GM19035 (cell line): ENCODE results near the gene DNM1.
A peak's percentile ranks its signal among the peaks of the same experiment; 100 is the strongest.

Source experiments
- ATAC-seq: cut with Tn5 transposase; IDR thresholded peaks from one replicate; pipeline ENCODE4 v1.9.1; 2021; ENCODE audit not compliant: unreplicated experiment

Gene DNM1

DNA sequence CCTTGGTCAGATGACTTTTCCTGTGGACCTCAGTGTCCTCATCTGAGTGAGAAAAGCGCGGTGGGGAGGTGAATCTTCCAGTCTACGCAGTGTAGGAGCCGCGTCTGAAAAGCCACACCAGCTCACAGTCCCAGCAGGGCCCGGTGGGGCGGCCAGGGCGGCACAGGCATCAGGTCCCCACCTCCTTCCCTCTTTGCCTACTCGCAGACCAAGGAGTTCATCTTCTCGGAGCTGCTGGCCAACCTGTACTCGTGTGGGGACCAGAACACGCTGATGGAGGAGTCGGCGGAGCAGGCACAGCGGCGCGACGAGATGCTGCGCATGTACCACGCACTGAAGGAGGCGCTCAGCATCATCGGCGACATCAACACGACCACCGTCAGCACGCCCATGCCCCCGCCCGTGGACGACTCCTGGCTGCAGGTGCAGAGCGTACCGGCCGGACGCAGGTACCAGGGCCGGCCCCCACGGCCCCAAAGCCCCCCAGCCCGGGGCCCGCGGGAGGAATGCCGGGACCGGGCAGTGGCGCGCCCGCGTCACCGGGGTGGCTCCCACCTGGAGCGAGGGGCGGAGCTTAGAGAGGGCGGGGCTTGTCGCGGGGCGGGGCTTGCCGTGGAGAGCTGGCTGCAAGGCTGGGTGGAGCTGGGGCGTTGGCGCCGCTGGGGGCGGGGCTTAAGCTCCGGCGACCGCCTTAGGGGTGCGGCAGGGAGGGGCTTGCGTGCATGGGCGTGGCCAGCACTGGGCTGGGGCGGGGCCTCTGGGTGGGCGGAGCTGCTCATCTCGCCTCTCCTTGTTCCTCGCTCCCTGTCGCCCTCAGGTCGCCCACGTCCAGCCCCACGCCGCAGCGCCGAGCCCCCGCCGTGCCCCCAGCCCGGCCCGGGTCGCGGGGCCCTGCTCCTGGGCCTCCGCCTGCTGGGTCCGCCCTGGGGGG lies 47.0 kb downstream of the DNM1 start:
- peak; percentile 91 for ATAC-seq

GRCh38 chr9:128250839-128251731 lies 47.9 kb downstream of the DNM1 start:
- ATAC-seq, result no peak

GRCh38 chr9:128251732-128252100 lies 48.5 kb downstream of the DNM1 start:
- no peak for ATAC-seq

GRCh38 chr9:128252317-128253139 lies 49.3 kb downstream of the DNM1 start:
- no peak for ATAC-seq

DNA sequence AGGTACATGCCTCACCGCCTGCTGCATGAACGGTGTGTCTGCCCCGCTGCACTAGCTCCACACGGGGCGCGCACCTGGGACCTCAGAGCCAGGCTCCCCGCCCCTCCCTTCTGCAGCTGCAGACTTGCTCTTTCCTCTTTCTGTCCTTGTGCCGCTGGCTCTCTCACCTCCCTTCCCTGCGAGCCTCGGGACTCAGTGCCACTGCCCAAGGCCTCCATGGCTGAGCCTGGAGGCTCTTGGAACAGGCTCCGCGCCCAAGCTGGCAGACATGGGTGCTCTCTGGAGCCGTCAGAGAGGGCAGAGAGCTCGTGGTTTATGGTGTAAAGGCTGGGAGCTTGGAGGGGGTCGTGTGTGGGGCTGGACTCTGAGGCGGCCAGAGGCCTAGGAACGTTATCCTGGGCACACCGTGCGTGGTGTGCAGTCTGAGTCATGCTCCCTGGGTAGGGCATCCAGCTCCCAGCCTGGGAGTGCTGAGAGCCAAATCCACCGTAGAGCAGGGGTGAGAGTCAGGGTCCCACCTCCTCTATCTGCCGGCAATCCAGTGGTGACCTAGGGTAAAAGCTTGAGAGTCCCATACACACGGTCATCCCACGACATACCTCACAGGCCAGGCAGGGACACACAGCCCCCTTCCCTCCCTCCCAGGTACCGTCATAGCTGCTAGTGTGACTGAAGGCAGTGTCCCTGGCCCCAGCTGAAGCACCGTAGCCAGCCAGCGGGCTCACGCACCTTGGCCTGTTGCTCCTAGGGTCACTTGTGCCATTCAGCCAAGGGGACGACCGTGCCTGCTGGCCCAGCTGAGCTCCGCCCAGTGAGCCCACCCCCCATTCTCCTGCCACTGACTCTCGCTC lies 50.2 kb downstream of the DNM1 start:
- no peak for ATAC-seq

DNA sequence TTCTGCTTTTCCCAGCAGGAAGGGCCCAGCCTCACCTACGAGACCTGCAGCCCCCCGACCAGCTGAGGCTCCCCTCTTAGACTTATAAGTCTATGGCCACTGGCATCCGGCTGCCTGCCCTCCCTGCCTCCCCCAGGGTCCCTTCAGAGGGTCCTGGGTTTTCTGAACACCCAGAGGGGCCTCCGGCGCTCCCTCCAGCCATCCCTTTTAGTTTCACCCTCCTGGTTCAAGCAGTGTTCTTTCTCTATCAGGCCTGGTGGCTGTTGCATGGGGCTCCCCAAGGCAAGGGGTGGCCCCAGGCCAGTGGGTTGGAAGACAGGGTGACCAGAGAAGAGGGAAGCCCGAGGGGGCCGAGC lies 50.8 kb downstream of the DNM1 start:
- ATAC-seq, result no peak

DNA sequence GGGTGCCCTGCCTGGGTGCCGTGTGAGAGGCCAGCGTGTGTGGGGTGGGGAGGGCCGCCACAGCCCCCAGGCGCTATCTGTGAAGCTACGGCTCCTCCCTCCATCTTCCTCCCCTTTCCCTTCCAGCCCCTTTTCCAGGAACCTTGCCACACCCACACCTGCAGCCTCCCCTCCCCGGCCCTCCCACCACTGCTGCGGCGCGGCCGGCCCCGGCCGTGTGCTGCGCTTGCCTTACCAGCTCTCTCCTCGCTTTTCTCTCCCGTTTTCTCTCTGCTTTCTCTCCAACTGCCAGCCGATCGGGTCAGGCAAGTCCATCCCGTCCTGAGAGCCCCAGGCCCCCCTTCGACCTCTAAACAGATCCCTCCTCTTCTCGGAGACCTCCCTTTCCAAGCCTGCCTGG lies 51.2 kb downstream of the DNM1 start:
- no peak for ATAC-seq

DNA sequence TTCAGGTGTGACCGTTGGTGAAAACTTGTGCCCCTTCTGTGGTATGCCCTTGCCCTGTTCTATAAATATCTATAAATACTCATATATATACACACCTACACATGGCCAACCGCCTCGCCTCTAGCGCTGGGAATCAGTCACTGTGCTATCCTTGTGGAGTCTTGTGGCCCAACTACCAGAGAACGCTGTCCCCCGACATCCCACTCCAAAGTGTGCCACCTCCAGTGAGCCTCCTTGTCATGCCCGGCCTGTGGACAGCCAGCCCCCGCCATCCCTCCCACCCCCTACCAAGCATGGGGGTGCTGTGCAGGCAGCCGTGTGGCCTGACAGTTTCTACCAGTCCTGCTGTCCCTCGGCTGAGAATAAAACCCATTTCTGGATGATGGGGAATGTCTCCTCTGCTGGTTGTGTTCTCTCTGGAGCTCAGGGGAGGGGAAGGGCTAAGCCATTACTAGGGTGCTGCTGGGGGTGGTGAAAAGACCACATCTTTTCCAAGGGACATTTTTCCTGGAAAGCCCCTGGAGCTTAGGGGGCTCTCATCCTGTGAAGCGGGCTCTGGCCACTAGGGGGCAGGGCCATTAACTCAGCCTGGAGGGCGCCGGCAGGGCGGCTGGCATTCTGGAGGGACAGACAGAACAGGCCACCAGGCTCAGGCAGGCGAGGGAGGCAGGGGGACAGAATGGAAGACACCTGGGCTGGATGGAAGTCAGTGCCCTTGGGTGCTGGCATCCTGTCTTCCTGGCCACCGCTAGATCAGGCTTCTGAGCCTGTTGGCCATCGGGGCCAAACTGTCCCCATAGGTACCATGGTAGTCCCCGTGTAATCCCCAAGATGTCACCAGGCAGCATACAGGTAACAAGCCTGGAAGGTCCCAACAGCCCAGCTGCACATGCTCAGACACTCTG lies 51.9 kb downstream of the DNM1 start:
- no peak for ATAC-seq

DNA sequence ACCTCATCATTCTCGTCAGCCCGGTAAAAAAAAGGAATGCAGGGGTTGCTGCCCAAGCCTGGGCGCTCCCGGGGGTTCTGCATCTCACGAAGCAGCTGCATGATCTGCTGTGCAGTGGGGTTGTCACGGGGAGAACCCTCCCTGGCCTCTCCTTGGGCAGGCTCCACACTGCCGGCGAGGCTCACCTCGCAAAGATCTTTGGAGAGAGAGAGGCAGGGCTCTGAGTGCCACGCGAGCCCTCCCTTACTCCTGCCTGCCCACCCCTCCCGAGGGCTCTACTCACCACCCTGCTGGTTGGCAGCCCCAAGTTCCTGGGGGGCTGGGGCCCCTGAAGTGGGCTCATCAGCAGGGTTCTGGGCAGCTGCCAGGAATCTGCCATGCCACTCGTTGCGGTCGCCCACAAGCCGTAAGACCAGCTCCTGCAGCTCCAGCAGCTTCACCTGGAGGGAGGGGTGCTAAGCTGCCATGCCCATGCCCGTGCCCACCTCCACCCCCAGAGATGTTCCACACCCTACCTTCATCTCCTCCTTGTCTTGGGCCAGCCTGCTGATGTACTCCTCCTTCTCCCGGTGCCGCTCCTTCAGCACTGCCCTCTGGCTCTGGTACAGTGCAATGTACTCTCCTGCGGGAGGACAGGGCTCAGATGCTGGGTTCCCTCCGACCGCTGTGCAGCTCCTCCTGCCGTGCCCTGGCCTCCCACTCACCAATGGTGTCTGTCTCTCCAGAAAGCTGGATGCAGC lies 54.1 kb downstream of the DNM1 start:
- ATAC-seq, result no peak

GRCh38 chr9:128257907-128258306 lies 54.7 kb downstream of the DNM1 start:
- no peak for ATAC-seq

- no peak for ATAC-seq
These were observed 55.1 kb downstream of the DNM1 start for GRCh38 chr9:128258326-128258725.

DNA sequence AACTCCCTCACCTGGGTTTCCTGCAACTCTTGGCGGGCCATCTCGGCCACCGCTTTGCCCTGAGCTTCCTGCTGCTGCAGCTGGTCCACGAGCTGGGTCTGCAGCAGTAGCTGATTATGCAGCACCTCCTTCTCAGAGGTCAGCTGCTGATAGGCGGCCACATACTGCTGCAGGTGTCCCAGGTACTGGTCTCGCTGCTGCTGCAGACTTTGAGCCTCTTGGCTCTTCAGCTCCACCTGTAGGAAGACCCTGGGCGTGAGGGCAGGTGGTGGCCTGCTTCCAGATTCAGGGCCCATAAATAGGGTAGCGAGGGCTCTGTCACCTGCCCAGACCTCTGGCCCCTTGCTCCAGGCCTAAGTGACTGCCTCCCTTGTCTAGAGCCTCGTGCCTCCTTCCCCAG lies 56.0 kb downstream of the DNM1 start:
- no peak for ATAC-seq

DNA sequence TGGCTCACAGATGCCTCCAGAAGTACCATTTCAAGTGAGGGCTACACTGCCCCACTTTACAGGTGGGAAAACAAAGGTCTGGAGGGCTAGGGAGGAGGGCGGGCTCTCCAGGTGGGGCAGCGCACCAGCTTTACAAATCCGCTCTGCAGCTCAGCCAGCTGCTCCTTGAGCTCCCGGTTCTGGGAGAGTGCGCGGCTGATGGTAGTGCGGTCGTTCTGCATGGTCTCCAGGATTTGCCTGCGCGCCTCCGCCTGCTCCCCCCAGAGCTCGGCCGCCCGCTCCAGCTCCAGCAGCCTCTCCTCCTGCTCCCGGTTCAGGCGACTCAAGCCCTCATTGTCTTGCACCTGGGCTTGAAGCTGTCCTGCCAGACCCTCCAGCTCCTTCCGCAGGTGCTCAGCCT lies 57.2 kb downstream of the DNM1 start:
- ATAC-seq, result no peak

GRCh38 chr9:128262687-128263086 lies 59.5 kb downstream of the DNM1 start:
- no peak for ATAC-seq

DNA sequence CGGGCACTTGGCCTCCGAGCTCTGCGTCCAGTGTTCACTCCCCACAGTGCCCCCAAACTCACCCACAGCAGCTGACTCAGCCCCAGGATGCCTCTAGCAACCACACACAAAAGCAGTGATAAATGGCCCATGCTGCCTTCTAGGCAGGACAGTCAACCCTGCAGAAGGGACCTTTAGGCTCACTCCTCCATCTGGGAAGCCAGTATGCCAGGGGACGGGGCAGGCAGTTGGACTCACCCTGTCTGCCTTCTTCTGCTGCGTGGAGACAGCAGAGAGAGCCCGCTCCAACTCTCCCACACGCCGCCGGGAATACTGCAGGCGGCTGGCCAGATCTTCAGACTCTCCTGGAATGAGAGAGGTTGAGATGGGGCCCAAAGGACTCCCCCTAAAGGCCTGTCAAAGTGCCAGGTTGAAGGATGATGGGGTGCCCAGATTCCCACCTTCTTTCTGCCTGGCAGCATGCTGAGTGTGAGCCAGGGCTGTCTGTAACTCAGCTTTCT lies 62.2 kb downstream of the DNM1 start:
- ATAC-seq, result no peak

GRCh38 chr9:128266868-128267590 lies 63.9 kb downstream of the DNM1 start:
- ATAC-seq, result no peak

- ATAC-seq, result no peak
These were observed 67.9 kb downstream of the DNM1 start for GRCh38 chr9:128271112-128271511.

- ATAC-seq, result no peak
These were observed 68.3 kb downstream of the DNM1 start for GRCh38 chr9:128271512-128271911.
